Measurements from ENCODE around the gene HOXB2. TPM values are rescaled to one million over a fixed set of nuclear protein-coding genes. Genes with fewer than 3 reads are reported as not detected.

Gene HOXB2
- total RNA-seq, 2 experiments from 2014 or later: 7.4 to 7.7 TPM

DNA sequence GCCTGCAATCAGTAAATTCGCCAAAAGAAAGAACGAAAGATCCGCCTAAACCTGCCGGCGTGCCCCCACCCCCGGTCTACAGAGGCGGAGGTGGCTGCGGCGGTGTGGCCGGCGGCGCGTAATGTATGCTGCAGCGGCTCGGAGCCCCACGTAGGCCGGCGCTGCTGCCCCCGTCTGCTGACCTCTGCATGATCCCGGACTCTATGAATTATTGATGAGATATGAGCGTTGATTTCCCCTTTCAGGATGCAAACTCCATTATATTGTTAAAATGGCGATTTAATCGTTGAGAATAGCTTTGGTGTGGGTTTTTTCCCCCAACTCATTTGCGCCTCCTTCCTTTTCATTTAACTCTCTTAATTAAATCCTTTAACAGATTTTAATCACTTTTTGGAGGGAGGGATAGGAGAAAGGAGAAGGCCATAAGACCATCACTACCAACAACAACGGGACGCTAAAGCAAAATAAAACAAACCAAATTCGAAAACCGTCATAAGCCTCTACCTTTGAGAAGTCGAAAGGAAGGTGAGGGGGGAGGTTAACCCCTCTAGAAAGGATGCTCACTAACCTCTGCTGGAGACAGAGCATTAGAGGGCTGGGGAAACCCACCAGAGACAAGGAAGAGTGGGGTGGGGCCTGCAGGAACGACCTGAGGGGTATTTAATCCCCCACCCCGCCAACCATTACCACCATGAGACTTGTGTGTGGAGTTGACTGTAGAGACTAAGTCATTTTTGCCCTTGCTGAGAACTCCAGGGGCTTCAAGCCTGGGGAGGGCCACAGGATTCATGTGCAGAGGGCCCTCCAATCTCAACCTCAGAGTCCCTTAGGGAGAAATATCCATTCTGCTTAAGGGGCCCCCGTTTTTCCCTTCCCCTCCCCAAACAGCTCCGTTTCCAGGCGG, 41.7 kb upstream of the HOXB2 start:
- peaks cover 32% of the 10 kb centered on the region for H3K4me1 Mint-ChIP-seq

DNA sequence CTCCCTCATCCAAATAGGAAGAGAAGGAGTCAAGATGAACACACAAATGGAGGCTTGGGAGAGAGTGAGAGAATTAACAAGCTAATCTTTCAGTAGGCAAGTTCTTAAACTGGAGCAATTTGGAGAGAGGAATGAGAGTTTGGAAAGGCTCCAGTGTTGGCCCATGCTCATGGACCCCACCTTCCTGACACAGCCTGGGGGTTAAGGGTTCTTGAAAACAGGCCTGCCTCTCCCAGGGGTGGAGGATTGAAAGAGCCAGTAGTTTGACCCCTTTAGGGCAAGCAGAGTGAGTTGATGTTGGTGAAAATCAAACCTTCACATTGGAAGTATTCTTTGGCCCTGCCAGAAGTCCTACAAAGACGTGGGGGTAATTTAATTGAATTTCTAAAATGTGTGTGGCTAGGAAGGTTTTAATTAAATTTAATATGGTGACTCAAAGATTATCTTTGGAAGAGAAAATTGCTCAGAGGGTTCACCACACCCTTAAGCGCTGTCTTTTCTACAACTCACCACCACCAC, 39.4 kb upstream of the HOXB2 start:
- Mint-ChIP-seq H3K9me3 (no peaks in the 10 kb centered on the region), H3K4me1 (peaks cover 46% of the 10 kb centered on the region), H3K27ac (no peak overlapping the region), H3K27me3 (peaks cover 98% of the 10 kb centered on the region), H3K4me3 (no peak overlapping the region), H3K36me3 (peaks cover 2% of the 10 kb centered on the region)
- DNase-seq: no peak

More for the DNA sequence above, 41.7 kb upstream of the HOXB2 start:
- Mint-ChIP-seq H3K27me3 (peaks cover 97% of the 10 kb centered on the region), H3K27ac (no peak overlapping the region), H3K4me3 (peak overlapping the region; percentile 85), H3K36me3 (peaks cover 2% of the 10 kb centered on the region), H3K9me3 (no peaks in the 10 kb centered on the region)
- DNase-seq: peak; percentile 58

GRCh38 chr17:48583708-48584222, 38.9 kb upstream of the HOXB2 start:
- no peak overlapping the region for H3K27ac Mint-ChIP-seq
- H3K4me1 Mint-ChIP-seq: peaks cover 50% of the 10 kb centered on the region
- peaks cover 98% of the 10 kb centered on the region for H3K27me3 Mint-ChIP-seq
- no peak for DNase-seq
- no peaks in the 10 kb centered on the region for H3K9me3 Mint-ChIP-seq
- H3K4me3 Mint-ChIP-seq: no peak overlapping the region
- peaks cover 2% of the 10 kb centered on the region for H3K36me3 Mint-ChIP-seq

GRCh38 chr17:48582750-48583069, 37.8 kb upstream of the HOXB2 start:
- peaks cover 89% of the 10 kb centered on the region for H3K27me3 Mint-ChIP-seq
- peak overlapping the region; percentile 14 for H3K27ac Mint-ChIP-seq
- no peaks in the 10 kb centered on the region for H3K9me3 Mint-ChIP-seq
- peak overlapping the region; percentile 56 for H3K4me3 Mint-ChIP-seq
- peaks cover 51% of the 10 kb centered on the region for H3K4me1 Mint-ChIP-seq
- no peak for DNase-seq
- H3K36me3 Mint-ChIP-seq: peaks cover 2% of the 10 kb centered on the region

GRCh38 chr17:48579760-48580554, 35.0 kb upstream of the HOXB2 start:
- H3K4me3 Mint-ChIP-seq: peak overlapping the region; percentile 87
- H3K4me1 Mint-ChIP-seq: peaks cover 47% of the 10 kb centered on the region
- no peaks in the 10 kb centered on the region for H3K9me3 Mint-ChIP-seq
- H3K27ac Mint-ChIP-seq: no peak overlapping the region
- no peak for DNase-seq
- H3K27me3 Mint-ChIP-seq: peaks cover 72% of the 10 kb centered on the region
- peaks cover 2% of the 10 kb centered on the region for H3K36me3 Mint-ChIP-seq

- DNase-seq: no peak
- no peaks in the 10 kb centered on the region for H3K9me3 Mint-ChIP-seq
- peaks cover 66% of the 10 kb centered on the region for H3K27me3 Mint-ChIP-seq
- peaks cover 2% of the 10 kb centered on the region for H3K36me3 Mint-ChIP-seq
- peaks cover 43% of the 10 kb centered on the region for H3K4me1 Mint-ChIP-seq
- peak overlapping the region; percentile 87 for H3K4me3 Mint-ChIP-seq
- H3K27ac Mint-ChIP-seq: no peak overlapping the region
Observed at GRCh38 chr17:48579471-48579759, 34.5 kb upstream of the HOXB2 start.

- peaks cover 64% of the 10 kb centered on the region for H3K27me3 Mint-ChIP-seq
- H3K4me1 Mint-ChIP-seq: peaks cover 43% of the 10 kb centered on the region
- peaks cover 2% of the 10 kb centered on the region for H3K36me3 Mint-ChIP-seq
- no peak for DNase-seq
- H3K9me3 Mint-ChIP-seq: no peaks in the 10 kb centered on the region
- H3K4me3 Mint-ChIP-seq: peak overlapping the region; percentile 87
- peak overlapping the region; percentile 64 for H3K27ac Mint-ChIP-seq
Observed at GRCh38 chr17:48578616-48579470, 33.9 kb upstream of the HOXB2 start.

DNA sequence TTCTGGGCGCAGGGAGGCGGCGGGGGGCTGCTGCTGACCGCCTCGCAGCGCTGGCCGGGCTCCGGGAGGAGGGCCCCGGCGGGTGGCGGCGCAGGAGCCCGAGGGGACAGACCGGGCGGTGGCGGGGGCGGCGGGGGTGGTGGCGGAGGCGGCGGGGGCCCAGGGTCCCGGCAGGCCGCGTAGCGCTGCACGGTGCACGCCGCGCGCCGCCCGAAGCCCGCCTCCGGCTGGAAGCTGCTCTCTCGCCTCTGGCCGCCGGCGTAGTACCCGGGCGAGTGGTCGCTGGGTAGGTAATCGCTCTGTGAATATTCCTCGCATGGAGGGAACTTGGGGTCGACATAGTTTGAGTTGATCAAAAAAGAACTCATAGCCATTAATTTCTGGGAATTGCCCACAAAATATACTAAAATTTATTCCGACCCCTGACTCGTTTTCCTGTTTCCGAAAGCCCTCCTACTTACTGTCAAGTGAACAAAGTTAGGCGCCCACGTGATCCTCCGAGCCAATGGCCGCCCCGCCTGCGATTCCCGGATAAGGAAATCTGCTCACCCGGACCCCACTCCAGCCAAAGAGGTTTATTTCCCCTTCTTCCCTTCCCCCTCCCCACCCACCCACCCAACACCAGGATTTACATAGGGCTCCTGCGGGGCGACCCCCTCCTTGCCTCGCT, 33.2 kb upstream of the HOXB2 start, which contains the start of gene HOXB4:
Gene HOXB4 (minus strand): TSS at position 405 of the 670 bp plus-strand sequence. CDS start 31 bp downstream, at position 374.
- DNase-seq: peak; percentile 68
- Mint-ChIP-seq H3K9me3 (no peaks in the 10 kb centered on the region), H3K4me1 (peaks cover 43% of the 10 kb centered on the region), H3K36me3 (peaks cover 2% of the 10 kb centered on the region), H3K27me3 (peaks cover 56% of the 10 kb centered on the region), H3K27ac (peak within 1 kb of the TSS; percentile 82), H3K4me3 (peak within 1 kb of the TSS; percentile 87)

DNA sequence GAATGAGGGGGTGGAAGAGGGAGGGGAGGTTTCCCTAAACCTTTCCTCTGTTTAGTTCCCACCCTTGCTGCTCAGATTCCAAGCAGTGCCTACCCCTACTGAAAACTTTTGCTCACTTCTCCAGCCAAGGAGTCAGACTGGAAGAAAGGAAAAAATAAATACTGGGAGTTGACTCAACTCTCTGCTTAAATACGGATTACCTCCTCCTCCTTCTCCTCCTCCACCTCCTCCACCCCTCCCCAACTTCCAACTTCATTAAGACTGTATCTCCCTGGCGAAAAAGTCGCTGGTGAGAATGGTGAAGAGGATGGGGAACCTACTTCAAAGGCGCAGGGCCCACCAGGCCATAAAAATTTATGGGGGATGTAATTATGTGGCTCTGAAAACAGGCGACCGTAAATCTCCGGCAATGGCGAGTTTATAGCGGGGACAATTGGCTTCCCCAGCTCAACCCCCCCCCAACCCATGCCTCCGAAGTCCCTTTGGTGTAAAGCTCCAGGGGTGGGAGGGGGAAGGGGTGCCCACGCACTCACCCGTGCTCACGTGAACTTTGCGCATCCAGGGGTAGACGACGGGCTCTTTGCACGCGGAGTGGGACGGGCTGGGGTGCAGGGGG, 32.5 kb upstream of the HOXB2 start:
- H3K4me3 Mint-ChIP-seq: peak overlapping the region; percentile 79
- peaks cover 40% of the 10 kb centered on the region for H3K4me1 Mint-ChIP-seq

DNA sequence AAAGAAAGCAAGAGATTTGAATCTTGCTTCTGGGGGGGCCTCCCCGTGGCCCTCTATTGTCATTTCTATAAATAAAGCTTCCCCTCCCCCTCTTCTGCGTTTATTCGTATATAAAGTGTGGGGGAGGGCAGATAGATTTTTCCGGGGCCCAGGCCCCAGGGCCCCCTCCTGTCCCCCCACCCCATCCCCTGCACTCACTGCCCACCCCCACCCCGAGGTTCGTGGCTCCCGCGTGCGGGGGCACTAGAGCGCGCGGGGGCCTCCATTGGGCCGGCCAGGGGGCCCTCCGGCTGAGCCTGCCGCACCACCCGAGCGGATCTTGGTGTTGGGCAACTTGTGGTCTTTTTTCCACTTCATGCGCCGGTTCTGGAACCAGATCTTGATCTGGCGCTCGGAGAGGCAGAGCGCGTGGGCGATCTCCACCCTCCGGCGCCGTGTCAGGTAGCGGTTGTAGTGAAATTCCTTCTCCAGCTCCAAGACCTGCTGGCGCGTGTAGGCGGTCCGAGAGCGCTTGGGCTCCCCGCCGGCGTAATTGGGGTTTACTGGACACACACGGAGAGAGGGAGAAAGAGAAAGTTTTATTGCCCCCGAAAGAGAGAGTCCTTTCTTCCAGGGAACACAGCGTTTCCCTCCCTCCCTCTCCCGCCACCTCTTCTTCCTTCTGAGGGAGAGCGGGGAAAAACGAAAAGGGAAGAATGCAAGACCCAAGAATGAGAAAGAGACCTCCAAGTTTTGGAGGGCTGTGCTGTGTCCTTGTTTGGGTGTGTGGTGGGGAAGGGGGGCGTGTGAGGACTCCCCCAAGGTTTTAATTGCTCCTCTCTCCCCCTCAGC, 31.8 kb upstream of the HOXB2 start:
- Mint-ChIP-seq H3K9me3 (no peaks in the 10 kb centered on the region), H3K27ac (no peak overlapping the region), H3K4me1 (peaks cover 36% of the 10 kb centered on the region), H3K4me3 (peak overlapping the region; percentile 79), H3K36me3 (peaks cover 2% of the 10 kb centered on the region), H3K27me3 (peaks cover 44% of the 10 kb centered on the region)
- no peak for DNase-seq

More for the DNA sequence above, 32.5 kb upstream of the HOXB2 start:
- peak overlapping the region; percentile 56 for H3K27ac Mint-ChIP-seq
- peaks cover 2% of the 10 kb centered on the region for H3K36me3 Mint-ChIP-seq
- H3K9me3 Mint-ChIP-seq: no peaks in the 10 kb centered on the region
- H3K27me3 Mint-ChIP-seq: peaks cover 50% of the 10 kb centered on the region
- no peak for DNase-seq

GRCh38 chr17:48575673-48576478, 31.0 kb upstream of the HOXB2 start:
- Mint-ChIP-seq H3K27me3 (peaks cover 36% of the 10 kb centered on the region), H3K36me3 (peaks cover 2% of the 10 kb centered on the region), H3K27ac (no peak overlapping the region), H3K4me1 (peaks cover 29% of the 10 kb centered on the region), H3K4me3 (no peak overlapping the region), H3K9me3 (no peaks in the 10 kb centered on the region)
- DNase-seq: no peak

DNA sequence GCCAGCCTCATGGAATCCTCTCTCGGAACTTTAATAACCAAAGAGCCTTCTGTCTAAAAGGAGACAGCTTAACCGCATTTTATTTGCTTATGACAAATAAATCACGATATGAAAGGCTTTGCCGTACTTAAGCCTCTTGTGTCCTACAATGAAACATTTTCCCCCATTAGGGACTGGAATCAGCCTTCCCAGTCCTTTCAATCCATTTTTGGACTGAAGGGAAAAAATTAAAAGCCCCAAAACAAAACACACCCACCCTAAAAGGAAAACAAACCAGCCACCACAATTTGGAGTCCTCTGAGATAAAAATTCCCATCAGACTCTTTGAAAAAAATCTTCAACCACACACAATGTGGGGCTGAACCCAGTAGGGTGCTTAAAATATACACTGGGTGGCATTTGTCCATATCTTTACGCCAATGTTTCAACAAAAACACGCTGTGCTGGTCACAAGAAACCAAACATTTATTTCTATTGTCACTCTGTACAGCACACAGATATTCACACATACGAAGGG, 30.2 kb upstream of the HOXB2 start:
- peaks cover 22% of the 10 kb centered on the region for H3K4me1 Mint-ChIP-seq
- no peak overlapping the region for H3K27ac Mint-ChIP-seq
- H3K27me3 Mint-ChIP-seq: peaks cover 28% of the 10 kb centered on the region
- no peaks in the 10 kb centered on the region for H3K9me3 Mint-ChIP-seq
- DNase-seq: no peak
- H3K36me3 Mint-ChIP-seq: peaks cover 2% of the 10 kb centered on the region
- no peak overlapping the region for H3K4me3 Mint-ChIP-seq
